Spleen (tissue), 7 donors: Measurements from ENCODE around the gene HHAT.

Source experiments
- POLR2A ChIP-seq, 3 donors: fragments of 450-650 bp; IDR thresholded peaks; one replicate each; pipeline ENCODE4 v1.5.1; 2017; ENCODE audit warnings: antibody characterized with exemption in 3 of 3, mild to moderate bottlenecking in 1 of 3
- POLR2AphosphoS5 ChIP-seq, 3 donors: sonication (generic); formaldehyde crosslinking; IDR thresholded peaks; one replicate each; pipeline ENCODE4 v1.5.1; 2017; ENCODE audit warnings: antibody characterized with exemption in 3 of 3
- TF ChIP-seq, protein P1 (sequence below), 11 experiments: fragments of 200-600 bp in 7 of 11; fragments of 450-650 bp in 4 of 11; sonication (generic) in 4 of 11; IDR thresholded peaks in 8 of 11; conservative IDR thresholded peaks in 3 of 11; 1 replicate in 7 of 11; 2 replicates in 4 of 11; pipeline versions ENCODE4 v1.4.0 to v1.8.0; 2016 to 2021; ENCODE audit warnings: antibody characterized with exemption in 11 of 11, inconsistent platforms in 4 of 11, mild to moderate bottlenecking in 1 of 11
- donor health status: DM: no; HTN: no; CAD: no; lungs with moderate emphysema.
- donor health status: DM: no; HTN: no; CAD: no.
- donor health status: DM: no; HTN: no; CAD: no.

DNA sequence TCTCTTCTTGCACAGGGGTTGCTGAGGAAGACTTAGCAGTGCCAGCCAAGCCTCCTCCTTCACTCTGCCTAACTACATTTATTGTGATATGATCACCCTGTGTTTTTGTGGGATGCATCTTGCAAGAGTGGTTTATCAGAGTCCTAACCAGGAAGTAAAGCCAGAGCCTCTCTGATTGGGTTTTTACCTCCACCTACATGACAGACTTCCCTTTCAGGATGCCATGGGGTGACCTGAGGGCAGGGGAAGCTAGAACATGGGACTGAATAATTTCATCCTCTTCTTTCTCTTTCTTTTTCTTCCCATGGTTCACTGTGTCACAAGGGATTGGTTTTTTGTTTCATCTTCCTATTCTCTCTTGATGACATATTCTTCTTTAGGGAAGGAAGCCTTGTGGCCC, 146.6 kb downstream of the HHAT start:
- TF ChIP-seq, protein P1, sequence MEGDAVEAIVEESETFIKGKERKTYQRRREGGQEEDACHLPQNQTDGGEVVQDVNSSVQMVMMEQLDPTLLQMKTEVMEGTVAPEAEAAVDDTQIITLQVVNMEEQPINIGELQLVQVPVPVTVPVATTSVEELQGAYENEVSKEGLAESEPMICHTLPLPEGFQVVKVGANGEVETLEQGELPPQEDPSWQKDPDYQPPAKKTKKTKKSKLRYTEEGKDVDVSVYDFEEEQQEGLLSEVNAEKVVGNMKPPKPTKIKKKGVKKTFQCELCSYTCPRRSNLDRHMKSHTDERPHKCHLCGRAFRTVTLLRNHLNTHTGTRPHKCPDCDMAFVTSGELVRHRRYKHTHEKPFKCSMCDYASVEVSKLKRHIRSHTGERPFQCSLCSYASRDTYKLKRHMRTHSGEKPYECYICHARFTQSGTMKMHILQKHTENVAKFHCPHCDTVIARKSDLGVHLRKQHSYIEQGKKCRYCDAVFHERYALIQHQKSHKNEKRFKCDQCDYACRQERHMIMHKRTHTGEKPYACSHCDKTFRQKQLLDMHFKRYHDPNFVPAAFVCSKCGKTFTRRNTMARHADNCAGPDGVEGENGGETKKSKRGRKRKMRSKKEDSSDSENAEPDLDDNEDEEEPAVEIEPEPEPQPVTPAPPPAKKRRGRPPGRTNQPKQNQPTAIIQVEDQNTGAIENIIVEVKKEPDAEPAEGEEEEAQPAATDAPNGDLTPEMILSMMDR (IDR thresholded peaks at IDR 0.05 in 8 of 11, conservative IDR thresholded peaks at IDR 0.05 in 3 of 11) = no peak
- no peak for TF ChIP-seq POLR2A (IDR thresholded peaks at IDR 0.05)
- no peak for TF ChIP-seq POLR2AphosphoS5 (IDR thresholded peaks at IDR 0.05)
